Measurements from ENCODE around the gene TSHZ2.

GRCh38 chr20:53208110-53208832 lies 236.1 kb downstream of the TSHZ2 start:
- TF ChIP-seq CTCF (IDR thresholded peaks at IDR 0.05; ENCODE audit: insufficient read depth, low read depth, low read length) (no peak), EZH2 (IDR thresholded peaks at IDR 0.05; ENCODE audit: insufficient read depth, low read length) (no peak)

All from astrocyte (in vitro differentiated cells and primary cell).